Neural crest cell (in vitro differentiated cells): ENCODE measurements around the gene PNPLA2. TPM values are rescaled to one million over a fixed set of nuclear protein-coding genes. Genes with fewer than 3 reads are reported as not detected.

Experiments
- DNase-seq: peaks from one replicate; pipeline ENCODE4 v3.0.0; 2021; ENCODE audit warnings: low read depth, mixed read lengths, low spot score
- H3K27ac Mint-ChIP-seq: one replicate; pipeline ENCODE4 v1.8.0; 2021; ENCODE audit warnings: mild to moderate bottlenecking, mixed read lengths; ENCODE audit not compliant: unreplicated experiment
- H3K27me3 Mint-ChIP-seq: 2 replicates; pipeline ENCODE4 v1.8.0; 2021; ENCODE audit warnings: low read depth, mild to moderate bottlenecking, mixed read lengths
- H3K36me3 Mint-ChIP-seq: 2 replicates; pipeline ENCODE4 v1.8.0; 2021; ENCODE audit warnings: low read depth, mild to moderate bottlenecking, mixed read lengths
- H3K4me1 Mint-ChIP-seq: 2 replicates; pipeline ENCODE4 v1.8.0; 2021; ENCODE audit warnings: mixed read lengths
- H3K4me3 Mint-ChIP-seq: one replicate; pipeline ENCODE4 v1.8.0; 2021; ENCODE audit warnings: mild to moderate bottlenecking, mixed read lengths
- H3K9me3 Mint-ChIP-seq: 2 replicates; pipeline ENCODE4 v1.8.0; 2021; ENCODE audit warnings: mixed read lengths
- CTCF ChIP-seq: fragments of 200-600 bp; sonication (generic); conservative IDR thresholded peaks from 2 replicates; pipeline ENCODE4 v1.5.0; 2021; ENCODE audit warnings: antibody characterized with exemption, mild to moderate bottlenecking
- total RNA-seq: library from RNA; stranded (reverse); gene quantifications from 2 replicates; pipeline ENCODE4 v1.2.1, GENCODE V29; 2021

Gene PNPLA2
- total RNA-seq, 1 donor from 2014 or later = 34.5 TPM

GRCh38 chr11:796565-797295 is 22.0 kb upstream of the PNPLA2 start:
- Mint-ChIP-seq H3K4me3 (peak overlapping the region; percentile 98), H3K27ac (no peak overlapping the region), H3K36me3 (no peaks in the 10 kb centered on the region), H3K4me1 (peaks cover 15% of the 10 kb centered on the region), H3K9me3 (no peaks in the 10 kb centered on the region), H3K27me3 (no peaks in the 10 kb centered on the region)
- DNase-seq = no peak
- no peak for TF ChIP-seq CTCF

- Mint-ChIP-seq H3K9me3 (no peaks in the 10 kb centered on the region), H3K27me3 (no peaks in the 10 kb centered on the region), H3K4me3 (peak overlapping the region; percentile 98), H3K4me1 (peaks cover 15% of the 10 kb centered on the region), H3K27ac (peak overlapping the region; percentile 92), H3K36me3 (no peaks in the 10 kb centered on the region)
- DNase-seq = peak; percentile 61
- no peak for TF ChIP-seq CTCF
Observed at GRCh38 chr11:797296-798092, 21.2 kb upstream of the PNPLA2 start.

- Mint-ChIP-seq H3K27ac (peak within 1 kb of the TSS; percentile 92), H3K36me3 (no peaks in the 10 kb centered on the region), H3K4me3 (peak within 1 kb of the TSS; percentile 98), H3K9me3 (no peaks in the 10 kb centered on the region), H3K27me3 (no peaks in the 10 kb centered on the region), H3K4me1 (peaks cover 15% of the 10 kb centered on the region)
- peak; percentile 89 for TF ChIP-seq CTCF
- DNase-seq = peak; percentile 89
Observed at GRCh38 chr11:798093-798713, 20.5 kb upstream of the PNPLA2 start, which contains the start of gene SLC25A22. Gene SLC25A22 (minus strand): TSS chr11:798281. CDS start chr11:795006, 3,275 bp downstream.

GRCh38 chr11:799641-800316 is 18.9 kb upstream of the PNPLA2 start:
- H3K36me3 Mint-ChIP-seq = no peaks in the 10 kb centered on the region
- no peak for DNase-seq
- H3K27me3 Mint-ChIP-seq = no peaks in the 10 kb centered on the region

More at GRCh38 chr11:799641-800316, 18.9 kb upstream of the PNPLA2 start:
- H3K9me3 Mint-ChIP-seq = no peaks in the 10 kb centered on the region
- H3K27ac Mint-ChIP-seq = no peak overlapping the region
- peaks cover 15% of the 10 kb centered on the region for H3K4me1 Mint-ChIP-seq
- TF ChIP-seq CTCF = no peak
- peak overlapping the region; percentile 41 for H3K4me3 Mint-ChIP-seq
